Stimulated activated CD8-positive, alpha-beta memory T cell treated with anti-CD3 and anti-CD28 coated beads, Interleukin-15, amount 100 ng/mL, for 48 hours (primary cell): ENCODE data around the gene CEBPZ.
"Not testable (repeated sequence)": the region's sequence is repeated elsewhere in the genome, so short reads cannot be mapped to it uniquely, and the experiment has no call there.

Experiments
- DNase-seq, 2 donors: peaks; one replicate each; pipeline ENCODE4 v3.0.0-alpha.2; 2020; ENCODE audit warnings: low read depth in 2 of 2

CEBPZ gene

DNA sequence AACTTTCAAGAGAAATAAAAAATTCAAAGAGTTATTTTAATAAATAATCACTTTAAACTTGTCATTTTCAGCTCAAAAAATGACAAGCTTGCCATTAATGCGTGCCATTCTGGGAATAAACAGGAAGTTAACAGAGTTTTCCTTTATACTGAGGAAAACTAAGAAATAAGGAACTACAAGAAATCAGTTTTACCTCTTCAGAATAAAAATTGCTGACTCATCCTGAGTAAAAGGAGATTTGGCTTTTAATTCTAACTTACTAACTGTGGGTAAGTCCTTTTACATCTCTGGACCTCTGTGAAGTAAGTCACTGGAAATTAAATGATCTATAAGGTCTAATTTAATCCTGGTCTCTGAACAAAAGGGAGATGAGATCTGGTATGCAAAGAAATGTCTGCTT is 16.1 kb downstream of the CEBPZ start:
- no peak for DNase-seq

DNA sequence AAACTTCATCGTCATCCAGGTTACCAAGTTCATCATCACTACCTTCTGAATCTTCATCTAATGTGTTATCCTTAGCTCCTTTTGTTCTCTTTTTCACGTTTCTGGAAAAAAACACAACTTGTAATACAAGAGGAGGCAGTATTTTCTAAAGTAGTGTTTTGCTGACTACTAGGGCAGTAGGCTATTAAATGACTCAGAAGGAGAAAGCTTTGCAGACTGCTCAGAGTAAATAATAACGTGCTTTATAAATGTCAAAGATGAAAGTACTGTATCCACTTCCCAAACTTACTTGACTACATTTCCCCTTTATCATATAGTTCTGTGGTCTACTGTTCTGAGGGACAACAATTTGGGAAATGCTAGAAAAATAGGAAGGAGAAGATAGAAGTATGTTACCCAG is 19.5 kb downstream of the CEBPZ start:
- DNase-seq = no peak

DNA sequence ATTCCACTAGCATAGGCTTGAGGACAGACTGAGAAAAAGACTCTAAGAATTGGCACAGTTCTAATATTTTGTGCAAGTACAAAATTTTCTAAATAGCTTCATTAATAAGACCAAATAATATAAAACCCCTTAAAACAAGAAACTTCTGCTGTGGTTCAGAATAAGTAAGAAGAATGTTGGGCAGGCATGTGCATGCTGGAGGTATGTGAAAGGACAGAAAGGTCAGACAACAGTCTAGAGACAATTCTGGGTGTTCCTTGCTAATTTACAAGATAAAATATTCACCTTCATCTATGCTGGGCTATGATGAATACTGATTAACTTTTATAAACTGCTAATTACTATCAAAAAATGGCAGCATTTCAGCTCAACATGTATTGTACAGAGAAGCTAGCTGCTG is 20.2 kb downstream of the CEBPZ start:
- DNase-seq = no peak

DNA sequence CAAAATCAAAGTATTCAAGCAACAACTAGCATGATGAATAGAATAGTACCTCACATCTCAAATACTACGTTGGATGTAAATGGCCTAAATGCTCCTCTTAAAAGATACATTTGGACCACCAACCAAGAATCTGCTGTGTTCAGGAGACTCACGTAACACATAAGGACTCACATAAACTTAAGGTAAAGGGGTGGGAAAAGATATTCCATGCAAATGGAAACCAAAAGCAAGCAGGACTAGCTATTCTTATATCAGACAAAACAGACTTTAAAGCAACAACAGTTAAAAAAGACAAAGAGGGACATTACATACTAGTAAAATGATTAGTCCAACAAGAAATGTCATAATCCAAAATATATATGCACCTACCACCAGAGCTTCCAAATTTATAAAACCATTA is 24.6 kb downstream of the CEBPZ start:
- not testable (repeated sequence) for DNase-seq

DNA sequence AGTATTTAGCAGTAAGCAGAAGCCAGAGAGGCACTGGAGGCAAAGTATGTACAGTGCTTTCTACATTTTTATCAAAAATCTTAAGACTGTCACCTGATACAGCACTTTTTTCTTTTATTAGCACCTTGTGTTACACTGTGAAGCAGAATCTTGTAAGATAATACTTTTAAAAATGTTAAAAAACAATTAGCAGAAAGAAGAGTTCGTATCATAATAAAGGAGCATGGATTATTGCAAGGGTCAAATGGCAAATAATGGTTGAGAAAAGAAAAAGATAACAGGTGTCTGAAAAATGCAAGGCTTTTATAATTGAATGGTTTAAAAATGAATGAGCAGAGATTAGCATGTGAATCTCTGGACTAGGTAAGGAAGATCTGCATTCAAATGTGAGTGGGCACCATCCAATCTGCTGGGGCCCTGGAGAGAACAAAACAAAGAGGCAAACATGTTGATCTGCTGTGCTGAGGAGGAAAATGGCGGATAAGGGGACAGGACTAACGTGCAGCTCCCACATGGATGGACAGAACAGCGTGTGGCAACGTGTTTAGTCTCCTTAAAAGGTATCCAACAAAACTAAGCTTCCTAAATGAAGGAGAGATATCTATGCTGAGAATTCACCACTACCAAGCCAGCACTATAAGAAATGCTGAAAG is 25.6 kb downstream of the CEBPZ start:
- no peak for DNase-seq

DNA sequence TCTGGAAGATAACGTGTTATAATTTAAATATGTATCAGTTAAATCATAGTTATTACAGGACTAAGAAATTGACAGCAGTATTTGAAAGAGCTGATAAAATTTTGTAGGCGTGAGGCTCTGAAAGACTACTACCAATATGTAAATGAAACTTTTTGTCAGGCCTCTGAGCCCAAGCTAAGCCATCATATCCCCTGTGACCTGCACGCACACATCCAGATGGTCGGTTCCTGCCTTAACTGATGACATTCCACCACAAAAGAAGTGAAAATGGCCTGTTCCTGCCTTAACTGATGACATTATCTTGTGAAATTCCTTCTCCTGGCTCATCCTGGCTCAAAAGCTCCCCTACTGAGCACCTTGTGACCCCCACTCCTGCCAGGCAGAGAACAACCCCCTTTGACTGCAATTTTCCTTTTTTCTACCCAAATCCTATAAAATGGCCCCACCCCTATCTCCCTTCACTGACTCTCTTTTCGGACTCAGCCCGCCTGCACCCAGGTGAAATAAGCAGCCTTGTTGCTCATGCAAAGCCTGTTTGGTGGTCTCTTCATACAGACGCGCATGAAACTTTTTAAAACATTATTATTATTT is 26.2 kb downstream of the CEBPZ start:
- not testable (repeated sequence) for DNase-seq

DNA sequence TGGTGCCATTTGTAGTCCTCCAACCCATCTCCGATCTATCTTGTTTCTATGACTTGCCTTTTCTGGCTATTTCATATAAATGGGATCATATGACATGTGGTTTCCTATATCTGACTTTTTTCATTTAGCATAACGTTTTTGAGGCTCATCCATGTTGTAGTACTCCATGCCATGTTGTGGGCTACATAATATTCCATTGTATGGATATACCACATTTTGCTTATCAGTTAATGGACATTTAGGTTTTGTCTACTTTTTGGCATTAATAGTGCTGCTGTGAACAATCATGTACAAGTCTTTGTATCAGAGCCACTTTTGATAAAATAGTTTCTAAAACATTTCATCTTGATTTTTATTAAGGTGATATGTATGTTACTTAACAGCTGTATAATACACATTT is 27.7 kb downstream of the CEBPZ start:
- DNase-seq = no peak

DNA sequence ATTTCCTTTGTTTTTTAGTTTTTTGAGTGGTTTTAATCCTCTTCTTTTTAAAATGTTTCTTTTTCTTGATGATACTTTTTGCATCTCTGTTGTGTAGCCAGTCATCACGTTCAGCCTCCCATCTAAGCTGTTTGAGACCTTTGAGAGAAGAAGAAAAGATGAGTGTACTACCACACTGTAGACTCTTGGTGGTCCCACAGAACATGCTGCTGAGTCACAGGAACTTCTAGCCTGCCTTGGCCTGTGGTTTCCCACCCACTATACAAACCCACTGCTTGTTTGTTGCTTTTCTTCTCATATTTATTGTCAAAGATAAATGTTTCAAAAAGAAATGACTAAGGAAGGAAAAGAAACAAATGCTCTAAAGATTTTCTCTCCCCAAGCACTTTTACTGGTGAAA is 29.6 kb downstream of the CEBPZ start:
- DNase-seq = peak; percentile 47 to 52

DNA sequence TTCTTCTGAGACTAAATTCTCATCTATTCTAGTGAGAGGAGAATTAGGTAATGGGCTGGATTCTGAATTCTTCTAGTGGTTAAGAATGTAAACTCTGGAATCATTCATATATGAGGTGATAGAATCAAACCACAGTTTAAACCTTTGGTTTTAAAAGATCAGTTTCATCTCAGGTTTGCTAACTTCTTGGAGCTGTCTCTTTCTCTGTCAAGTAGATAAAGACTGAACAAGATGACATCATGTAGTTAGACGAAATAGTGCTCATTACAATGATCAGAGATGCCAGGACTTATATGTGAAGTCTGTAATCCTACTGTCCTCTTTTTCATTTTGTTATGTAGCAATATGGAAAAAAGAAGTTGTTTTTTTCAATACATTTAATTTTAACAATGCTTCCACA is 30.2 kb downstream of the CEBPZ start:
- no peak for DNase-seq

DNA sequence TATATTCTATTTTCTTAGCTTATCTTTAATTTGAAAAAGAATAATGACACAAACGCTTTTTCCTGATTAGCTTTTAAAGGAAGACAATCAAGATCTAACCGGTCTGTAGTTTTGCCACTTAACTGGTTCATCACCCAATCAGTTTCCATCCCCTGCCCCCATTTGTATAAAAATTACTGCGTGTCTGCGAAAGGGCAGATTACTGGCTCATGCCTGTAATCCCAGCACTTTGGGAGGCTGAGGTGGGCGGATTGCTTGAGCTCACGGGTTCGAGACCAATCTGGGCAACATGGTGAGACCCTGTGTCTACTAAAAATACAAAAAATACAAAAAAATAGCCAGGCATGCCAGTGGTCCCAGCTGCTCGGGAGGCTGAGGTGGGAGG is 32.7 kb downstream of the CEBPZ start:
- DNase-seq = no peak

DNA sequence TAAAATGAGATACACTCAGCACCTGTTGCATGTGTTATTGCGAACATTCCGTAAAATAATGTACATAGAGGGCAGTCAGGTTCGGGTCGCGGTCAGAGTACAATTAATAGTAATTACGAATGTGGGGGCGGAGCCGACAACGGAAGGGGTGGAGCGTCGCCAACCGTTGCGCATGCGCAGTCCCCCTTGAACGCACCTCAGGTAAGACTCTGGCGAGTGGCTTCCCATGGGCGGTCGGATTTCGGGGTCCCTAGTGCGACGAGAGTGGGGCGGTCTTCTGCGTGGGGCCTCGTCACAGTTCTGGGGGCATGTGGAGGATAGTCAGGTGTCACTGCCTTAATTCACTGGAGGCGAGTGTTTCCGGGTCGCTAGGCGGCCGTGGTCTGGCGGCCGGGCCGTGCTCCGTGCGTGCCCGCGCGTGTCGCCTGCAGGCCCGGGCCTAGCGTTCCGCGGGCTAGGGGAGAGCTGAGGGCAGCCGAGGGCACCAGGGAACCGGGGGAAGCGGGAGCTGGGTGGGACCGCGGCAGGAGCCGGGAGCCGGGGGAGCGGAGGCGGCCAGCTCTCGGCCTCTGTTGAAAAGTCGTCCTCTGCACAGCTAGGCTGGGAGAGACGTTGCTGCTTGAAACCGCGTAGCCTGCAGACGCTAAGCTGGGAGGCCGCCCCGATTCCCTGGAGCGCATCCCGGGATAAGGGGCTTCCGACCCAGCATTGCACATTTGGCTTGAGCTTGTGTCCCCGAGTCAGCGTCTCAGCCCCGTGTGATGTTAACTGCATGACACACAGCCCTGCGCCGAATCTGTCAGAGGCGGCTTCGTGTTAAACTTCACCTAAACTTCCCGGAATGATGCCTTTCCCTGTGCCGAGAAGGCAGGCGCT is 34.8 kb downstream of the CEBPZ start, which contains the start of gene CEBPZOS:
TSS of gene CEBPZOS (plus strand) at position 177 of the 876 bp plus-strand sequence. CDS start 3,209 bp downstream, outside the sequence.
- DNase-seq = peak; percentile 76 to 77

DNA sequence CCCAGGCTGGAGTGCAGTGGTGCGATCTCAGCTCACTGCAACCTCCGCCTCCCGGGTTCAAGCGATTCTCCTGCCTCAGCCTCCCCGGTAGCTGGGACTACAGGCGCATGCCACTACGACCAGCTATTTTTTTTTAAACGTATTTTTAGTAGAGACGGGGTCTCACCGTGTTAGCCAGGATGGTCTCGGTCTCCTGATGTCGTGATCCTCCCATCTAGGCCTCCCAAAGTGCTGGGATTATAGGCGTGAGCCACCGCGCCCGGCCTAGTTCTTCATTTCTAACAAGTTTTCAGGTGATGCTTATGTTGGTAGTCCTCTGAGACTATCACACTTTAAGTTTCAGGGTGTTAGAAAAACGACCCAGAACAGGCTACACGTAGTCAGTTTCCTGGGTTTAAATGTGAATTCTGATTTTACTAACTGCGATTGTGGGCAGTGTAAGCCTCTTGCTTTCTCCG is 35.5 kb downstream of the CEBPZ start:
- DNase-seq = not testable (repeated sequence)

DNA sequence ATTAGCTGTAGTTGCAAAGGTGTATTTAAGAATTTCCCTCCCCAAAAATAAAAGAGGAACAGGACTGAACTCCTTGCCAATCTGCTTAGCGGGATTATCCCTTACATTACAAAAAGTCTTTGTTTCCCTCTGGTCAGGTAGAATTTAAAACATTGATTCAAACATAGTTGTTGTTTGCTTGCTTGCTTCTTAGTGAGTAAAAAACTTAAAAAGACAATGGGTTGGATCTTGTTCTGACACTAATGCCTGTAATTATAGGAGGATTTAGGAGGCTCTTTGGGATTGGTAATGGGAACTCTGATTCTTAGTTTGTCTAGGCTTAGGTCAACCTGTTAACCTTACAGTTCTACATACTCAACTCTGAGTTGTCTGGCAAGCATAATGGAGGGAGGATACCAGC is 38.8 kb downstream of the CEBPZ start:
- no peak for DNase-seq

DNA sequence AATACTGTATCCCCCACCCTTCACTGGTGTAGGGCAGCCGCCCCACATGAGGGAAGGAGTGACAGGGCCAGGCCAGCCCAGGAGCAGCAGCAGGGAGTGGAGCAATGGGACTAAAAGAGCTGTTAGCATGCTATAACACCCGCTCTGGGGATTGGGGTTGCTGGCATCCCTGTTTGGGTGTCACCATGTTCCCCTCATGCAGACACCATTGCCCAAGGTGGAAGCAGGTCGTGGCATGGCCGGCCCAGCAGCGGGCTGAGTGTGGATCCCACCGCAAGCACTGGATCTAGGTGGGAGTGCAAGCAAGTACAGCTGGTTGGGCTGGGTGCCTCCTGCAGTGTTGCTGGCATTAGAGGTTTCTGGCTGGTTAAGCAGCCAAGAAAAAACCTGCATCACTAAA is 39.6 kb downstream of the CEBPZ start:
- DNase-seq = no peak

DNA sequence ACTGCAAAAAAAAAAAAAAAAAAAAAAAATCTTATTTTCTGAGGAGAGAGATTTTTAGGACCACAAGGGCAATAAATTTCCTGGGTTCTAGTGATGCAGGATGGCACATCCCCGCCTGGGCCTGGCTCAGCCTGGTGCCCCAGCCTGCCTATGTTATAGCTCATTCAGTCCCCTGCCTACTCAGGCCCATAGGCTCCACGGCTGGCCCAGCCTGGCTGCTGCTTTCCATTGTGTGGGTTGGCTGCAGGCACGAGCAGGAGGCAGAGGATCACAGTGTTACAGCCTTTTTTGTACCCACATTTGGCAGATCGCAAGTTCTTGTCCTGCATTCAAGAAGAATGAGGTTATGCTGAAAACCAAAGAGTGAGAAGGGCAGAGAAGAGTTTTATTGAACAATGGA is 40.1 kb downstream of the CEBPZ start:
- DNase-seq = no peak

DNA sequence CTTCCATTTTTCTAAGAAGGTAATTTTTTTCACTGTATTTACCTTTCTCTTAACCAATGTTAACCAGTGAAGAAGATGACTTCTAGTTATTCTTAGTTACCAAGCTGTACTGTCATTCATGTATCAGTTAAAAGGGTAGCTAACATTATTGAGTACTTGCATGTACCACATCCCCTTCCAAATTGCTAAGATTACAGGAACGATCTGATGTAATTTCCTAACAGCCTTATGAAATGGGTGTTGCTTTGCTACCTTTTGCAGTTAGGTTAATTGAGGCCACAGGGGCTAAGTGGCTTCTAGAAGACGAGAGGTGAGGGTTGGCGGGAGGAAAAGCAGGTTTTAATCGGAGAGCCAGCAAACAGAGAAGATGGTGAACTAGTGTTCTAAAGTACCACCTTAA is 41.1 kb downstream of the CEBPZ start:
- DNase-seq = no peak

DNA sequence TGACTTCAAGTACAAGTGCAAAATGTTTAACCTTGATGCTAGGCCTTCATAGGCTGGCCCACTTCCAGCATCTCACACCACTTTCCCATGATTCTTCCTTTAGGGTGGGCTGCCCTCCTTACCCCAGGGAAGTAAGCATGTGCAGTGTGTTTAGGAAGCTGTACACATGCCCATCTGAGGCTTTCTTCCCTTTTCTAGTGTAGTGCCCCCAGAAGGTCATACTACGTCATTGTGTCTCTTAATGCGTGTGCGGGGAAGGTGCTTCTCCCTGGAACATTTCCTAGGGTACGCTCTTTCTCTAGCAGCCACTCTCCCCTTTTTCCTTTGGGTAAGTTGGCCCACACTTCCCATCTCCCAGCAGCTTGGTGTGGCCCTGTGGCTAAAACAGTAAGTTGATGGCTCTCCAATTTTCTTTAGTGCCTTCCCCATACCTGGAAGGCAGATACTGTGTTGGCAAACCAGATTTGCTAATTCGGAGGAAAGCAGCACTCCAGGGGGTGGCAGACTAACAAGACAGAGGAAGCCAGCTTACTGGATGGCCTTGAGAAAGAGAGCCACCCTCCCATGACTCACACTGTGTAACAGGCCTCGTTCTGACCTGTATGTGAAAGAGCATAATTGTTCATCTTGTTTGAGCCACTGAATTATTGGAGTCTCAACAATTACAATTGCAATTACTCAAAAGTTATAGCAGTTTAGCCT is 41.8 kb downstream of the CEBPZ start:
- DNase-seq = no peak

DNA sequence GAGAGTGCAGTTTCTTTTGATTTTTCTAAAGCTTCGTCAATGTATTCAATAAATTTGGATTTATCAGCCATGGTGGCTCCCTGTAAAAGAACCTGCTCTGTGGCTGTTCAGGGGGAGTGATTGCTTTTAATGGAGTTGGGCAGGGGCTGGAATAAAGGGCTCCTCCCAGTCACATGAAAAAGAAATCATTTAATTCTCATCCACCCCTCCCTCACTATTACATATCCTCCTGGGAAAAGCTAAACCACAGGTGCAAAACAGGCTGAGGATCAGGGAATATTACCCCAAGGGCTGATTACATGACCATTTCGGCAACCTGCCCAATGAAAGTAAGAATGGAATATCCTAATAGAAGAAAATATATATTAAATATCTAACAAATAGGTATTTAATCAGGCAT is 42.8 kb downstream of the CEBPZ start, which contains the start of gene SULT6B1:
TSS of gene SULT6B1 (minus strand) at position 101 of the 400 bp plus-strand sequence. CDS start at position 71, 30 bp downstream.
- DNase-seq = no peak

DNA sequence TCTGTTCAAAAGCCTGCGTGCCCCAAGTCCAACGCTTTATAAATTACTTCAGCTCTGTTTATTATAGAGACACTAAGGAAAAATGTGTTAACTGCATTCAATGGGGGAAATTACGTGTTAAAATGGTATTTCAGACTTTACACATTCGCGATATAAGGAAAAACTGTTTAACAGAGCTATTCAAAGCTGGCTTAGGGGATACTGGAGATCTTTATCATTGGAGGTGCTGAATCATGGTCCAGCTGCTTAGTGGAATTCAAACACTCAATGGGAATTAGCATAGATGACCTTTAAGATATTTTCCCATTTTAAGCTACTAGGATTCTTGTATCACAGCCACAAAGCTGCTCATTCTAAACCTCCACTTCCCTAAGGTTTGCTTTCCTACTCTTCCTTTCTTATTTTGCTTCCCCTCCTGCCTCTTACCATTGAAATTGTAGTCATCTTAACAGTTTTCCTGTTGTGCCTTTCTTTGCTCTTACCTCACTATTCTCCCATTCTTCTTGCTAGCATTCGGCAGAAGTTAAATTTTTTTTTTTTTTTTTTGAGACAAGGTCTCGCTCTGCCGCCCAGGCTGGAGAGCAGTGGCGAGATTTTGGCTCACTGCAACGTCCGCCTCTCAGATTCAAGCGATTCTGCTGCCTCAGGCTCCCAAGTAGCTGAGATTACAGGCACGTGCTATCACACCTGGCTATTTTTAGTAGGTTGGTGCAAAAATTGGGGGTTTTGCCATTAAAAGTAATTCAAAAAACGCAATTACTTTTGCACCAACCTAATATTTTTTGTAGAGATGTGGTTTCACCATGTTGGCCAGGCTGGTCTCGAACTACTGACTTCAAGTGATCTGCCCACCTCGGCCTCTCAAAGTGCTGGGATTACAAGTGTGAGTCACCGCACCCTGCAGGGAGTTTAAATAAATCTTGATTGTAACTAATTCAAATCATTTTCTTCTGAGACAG is 49.4 kb downstream of the CEBPZ start:
- no peak for DNase-seq

DNA sequence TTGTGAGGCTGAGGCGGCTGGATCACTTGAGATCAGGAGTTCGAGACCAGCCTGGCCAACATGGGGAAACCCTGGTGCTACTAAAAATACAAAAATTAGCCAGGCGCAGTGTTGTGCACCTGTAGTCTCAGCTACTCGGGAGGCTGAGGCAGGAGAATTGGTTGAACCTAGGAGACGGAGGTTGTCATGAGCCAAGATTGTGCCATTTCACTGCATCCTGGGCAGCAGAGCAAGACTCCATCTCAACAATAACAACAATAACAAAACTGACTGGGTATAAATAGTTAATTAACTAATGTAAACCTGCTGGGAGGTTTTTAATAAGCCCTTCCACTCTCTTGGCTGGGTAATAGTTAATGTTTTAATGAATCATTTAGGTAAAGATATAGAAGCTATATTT is 50.8 kb downstream of the CEBPZ start:
- DNase-seq = no peak
